NCI-H1105 treated with DMSO at 0.1 percent for 48 hours (cell line): ENCODE measurements around the gene FXYD6.

Experiments
- DNase-seq: peaks from one replicate; lab custom pipeline; 2025; lab: John Stamatoyannopoulos, UW

FXYD6 gene

GRCh38 chr11:117843666-117844484, 32.6 kb downstream of the FXYD6 start:
- DNase-seq = peak; percentile 75

- DNase-seq = no peak
Measured at GRCh38 chr11:117842131-117842941, 34.1 kb downstream of the FXYD6 start.

GRCh38 chr11:117841551-117842031, 34.9 kb downstream of the FXYD6 start:
- DNase-seq = no peak

GRCh38 chr11:117840881-117841550, 35.4 kb downstream of the FXYD6 start:
- no peak for DNase-seq

- DNase-seq = no peak
Measured at GRCh38 chr11:117839936-117840813, 36.3 kb downstream of the FXYD6 start.

GRCh38 chr11:117839380-117839881, 37.0 kb downstream of the FXYD6 start:
- DNase-seq = no peak

- no peak for DNase-seq
Measured at GRCh38 chr11:117838901-117839300, 37.6 kb downstream of the FXYD6 start.

- DNase-seq = no peak
Measured at GRCh38 chr11:117837791-117838190, 38.7 kb downstream of the FXYD6 start.

- no peak for DNase-seq
Measured at GRCh38 chr11:117837070-117837776, 39.2 kb downstream of the FXYD6 start.

GRCh38 chr11:117836077-117836960, 40.1 kb downstream of the FXYD6 start:
- no peak for DNase-seq

GRCh38 chr11:117835576-117835975, 40.9 kb downstream of the FXYD6 start:
- DNase-seq = no peak

- DNase-seq = no peak
Measured at GRCh38 chr11:117834838-117835443, 41.5 kb downstream of the FXYD6 start.

GRCh38 chr11:117834068-117834810, 42.2 kb downstream of the FXYD6 start:
- no peak for DNase-seq

GRCh38 chr11:117833401-117833891, 43.0 kb downstream of the FXYD6 start:
- DNase-seq = peak; percentile 100

- no peak for DNase-seq
Measured at GRCh38 chr11:117832511-117832910, 43.9 kb downstream of the FXYD6 start.

- no peak for DNase-seq
Measured at GRCh38 chr11:117831661-117832415, 44.6 kb downstream of the FXYD6 start.

GRCh38 chr11:117830674-117831351, 45.6 kb downstream of the FXYD6 start:
- no peak for DNase-seq
